K562 (cell line): ENCODE measurements around the gene ZNF598. TPM values are rescaled to one million over a fixed set of nuclear protein-coding genes. Genes with fewer than 3 reads are reported as not detected.

Experiments used
- CBFA2T3 ChIP-seq: fragments of 450-650 bp; IDR thresholded peaks from 2 replicates; pipeline ENCODE4 v1.6.1; 2017
- FOSL1 ChIP-seq: fragments of 200-800 bp; sonication (Bioruptor generic); conservative IDR thresholded peaks from 2 replicates; pipeline ENCODE4 v1.6.1; 2016; ENCODE audit warnings: missing genetic modification characterization, missing compliant biosample characterization
- KDM4B ChIP-seq, 2 experiments: fragments of 450-650 bp in 1 of 2; sonication (generic) in 1 of 2; IDR thresholded peaks; 2 replicates each; pipeline ENCODE4 v1.6.1; 2016 to 2017; ENCODE audit warnings: borderline replicate concordance in 2 of 2, antibody characterized with exemption in 1 of 2, low read depth in 1 of 2, mild to moderate bottlenecking in 1 of 2
- NCOA1 ChIP-seq: fragments of 450-650 bp; IDR thresholded peaks from 2 replicates; pipeline ENCODE4 v1.6.1; 2016; ENCODE audit warnings: low read depth
- NONO ChIP-seq, 2 experiments: fragments of 200-400 bp in 1 of 2; fragments of 450-650 bp in 1 of 2; formaldehyde crosslinking in 1 of 2; IDR thresholded peaks; 2 replicates each; pipeline ENCODE4 v1.6.1; 2017; ENCODE audit warnings: low read depth in 2 of 2, mild to moderate bottlenecking in 2 of 2, moderate library complexity in 2 of 2, low read length in 1 of 2
- POLR2G ChIP-seq: fragments of 200-400 bp; formaldehyde crosslinking; IDR thresholded peaks from 2 replicates; pipeline ENCODE4 v1.6.1; 2017; ENCODE audit warnings: low read depth, mild to moderate bottlenecking, antibody characterized with exemption, low read length, moderate library complexity
- RBBP5 ChIP-seq: fragments of 200-600 bp; sonication (generic); IDR thresholded peaks from 2 replicates; pipeline ENCODE4 v1.6.1; 2012; ENCODE audit warnings: borderline replicate concordance, mild to moderate bottlenecking, low read length, control low read depth, inconsistent platforms; ENCODE audit not compliant: insufficient read depth, poor library complexity, severe bottlenecking
- SAP30 ChIP-seq: fragments of 200-600 bp; sonication (generic); IDR thresholded peaks from 2 replicates; pipeline ENCODE4 v1.6.1; 2012; ENCODE audit warnings: borderline replicate concordance, low read depth, mild to moderate bottlenecking, moderate library complexity, low read length, control low read depth, inconsistent platforms; ENCODE audit not compliant: insufficient read depth, poor library complexity, severe bottlenecking
- ZNF316 ChIP-seq: fragments of 450-650 bp; IDR thresholded peaks from 2 replicates; pipeline ENCODE4 v1.6.1; 2016
- ZNF436 ChIP-seq: fragments of 250-450, 450-650 bp; sonication (Bioruptor Pico); formaldehyde crosslinking; IDR thresholded peaks from 2 replicates; pipeline ENCODE4 v1.7.0; 2020; ENCODE audit warnings: mild to moderate bottlenecking
- ZNF444 ChIP-seq: fragments of 250-450 bp; sonication (Bioruptor Pico); IDR thresholded peaks from 2 replicates; pipeline ENCODE4 v1.4.0; 2020; ENCODE audit warnings: mild to moderate bottlenecking, moderate library complexity
- polyA plus RNA-seq, 8 experiments: library from polyadenylated mRNA; depleted of rRNA in 4 of 8; stranded (reverse) in 5 of 8; unstranded in 3 of 8; fragments of >200 nt; fragmentation: Nextera tagmentation in 2 of 8; fragmentation: Illumina TruSeq in 1 of 8; extraction: Ambion mirVana in 2 of 8; extraction: Trizol in 1 of 8; gene quantifications; 2 replicates each; pipeline versions ENCODE4 v1.2.1 to v1.2.3, GENCODE V29; 2011 to 2014; ENCODE audit warnings: inconsistent platforms in 1 of 8, missing spikeins in 1 of 8
- total RNA-seq, 7 experiments: library from RNA; depleted of rRNA in 6 of 7; stranded (reverse); fragments of >200 nt in 6 of 7; fragmentation: Illumina TruSeq in 2 of 7; extraction: Trizol in 2 of 7; gene quantifications; 2 replicates each; pipeline versions ENCODE4 v1.2.1 to v1.2.3, GENCODE V29; 2011 to 2021; ENCODE audit warnings: low replicate concordance in 1 of 7
- TF ChIP-seq, protein P1 (sequence below): fragments of 200-600 bp; sonication (generic); IDR thresholded peaks from one replicate; pipeline ENCODE4 v1.6.1; 2012; ENCODE audit warnings: mild to moderate bottlenecking, low read depth, low read length, inconsistent platforms
- TF ChIP-seq, protein P2 (sequence below): fragments of 450-650 bp; formaldehyde crosslinking; IDR thresholded peaks from 2 replicates; pipeline ENCODE4 v1.4.0; 2022; ENCODE audit warnings: missing genetic modification characterization

ZNF598 gene
- total and polyA plus RNA-seq, 9 of the 15 experiments (the other 6 are each of a cell fraction or from before 2014, with no cell fraction given), result 0.11 to 115 (median 29.6) TPM

DNA sequence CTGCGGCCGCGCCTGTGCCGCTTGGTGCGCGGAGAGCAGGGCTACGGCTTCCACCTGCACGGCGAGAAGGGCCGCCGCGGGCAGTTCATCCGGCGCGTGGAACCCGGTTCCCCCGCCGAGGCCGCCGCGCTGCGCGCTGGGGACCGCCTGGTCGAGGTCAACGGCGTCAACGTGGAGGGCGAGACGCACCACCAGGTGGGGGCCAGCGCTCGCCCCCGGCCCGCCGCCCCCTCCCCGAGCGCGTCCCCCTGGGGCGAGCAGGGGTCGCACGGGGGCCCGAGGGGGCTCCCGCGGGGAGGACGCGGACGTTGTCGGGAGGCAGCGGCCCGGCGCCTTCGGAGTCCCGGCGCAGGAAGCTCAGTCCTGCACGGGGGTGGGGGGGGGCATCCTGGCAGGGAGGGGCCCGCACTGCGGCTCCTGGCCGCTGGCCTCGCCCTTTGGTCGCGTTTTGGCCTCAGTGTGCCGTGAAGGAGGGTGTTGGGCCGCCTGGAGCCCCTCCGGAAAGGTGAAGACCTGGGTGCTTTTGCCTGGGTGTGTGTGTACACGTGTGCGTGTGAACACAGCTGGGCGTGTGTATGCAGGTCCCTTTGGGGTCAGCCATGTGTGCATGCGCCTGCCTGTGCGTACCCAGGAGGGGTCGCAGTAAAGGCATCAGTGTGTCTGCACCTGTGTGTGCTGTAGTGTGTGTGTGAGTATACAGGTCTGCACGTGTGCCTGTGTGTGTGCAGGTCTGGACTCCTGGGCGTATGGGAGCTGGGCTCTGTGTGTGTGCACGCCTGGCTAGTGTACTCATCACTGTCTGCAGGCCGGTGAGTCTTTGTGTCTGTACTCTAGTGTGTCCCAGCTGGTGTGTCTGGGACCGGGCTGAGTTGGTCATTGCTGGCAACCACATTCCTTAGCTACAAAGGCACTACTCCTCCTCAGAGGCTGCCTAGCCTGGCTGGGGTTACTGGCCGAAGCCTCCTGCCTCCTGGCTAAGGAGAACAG, 17.7 kb upstream of the ZNF598 start (continued):
- TF ChIP-seq POLR2G (peak; percentile 47; the same call in 1 of the 2 replicates), NONO (IDR thresholded peaks at IDR 0.05; ENCODE audit: low read depth in 2 of 2, low read length in 1 of 2) (no peak), ZNF444 (no peak), SAP30 (peak; percentile 32), RBBP5 (peak; percentile 54), NCOA1 (no peak), CBFA2T3 (peak; percentile 33; the same call in 1 of the 2 replicates), ZNF436 (CRISPR knock-in tag) (no peak), ZNF316 (no peak), KDM4B (IDR thresholded peaks at IDR 0.05; ENCODE audit: borderline replicate concordance in 2 of 2, low read depth in 1 of 2) (no peak), FOSL1 (tag) (no peak)
- TF ChIP-seq, protein P1, sequence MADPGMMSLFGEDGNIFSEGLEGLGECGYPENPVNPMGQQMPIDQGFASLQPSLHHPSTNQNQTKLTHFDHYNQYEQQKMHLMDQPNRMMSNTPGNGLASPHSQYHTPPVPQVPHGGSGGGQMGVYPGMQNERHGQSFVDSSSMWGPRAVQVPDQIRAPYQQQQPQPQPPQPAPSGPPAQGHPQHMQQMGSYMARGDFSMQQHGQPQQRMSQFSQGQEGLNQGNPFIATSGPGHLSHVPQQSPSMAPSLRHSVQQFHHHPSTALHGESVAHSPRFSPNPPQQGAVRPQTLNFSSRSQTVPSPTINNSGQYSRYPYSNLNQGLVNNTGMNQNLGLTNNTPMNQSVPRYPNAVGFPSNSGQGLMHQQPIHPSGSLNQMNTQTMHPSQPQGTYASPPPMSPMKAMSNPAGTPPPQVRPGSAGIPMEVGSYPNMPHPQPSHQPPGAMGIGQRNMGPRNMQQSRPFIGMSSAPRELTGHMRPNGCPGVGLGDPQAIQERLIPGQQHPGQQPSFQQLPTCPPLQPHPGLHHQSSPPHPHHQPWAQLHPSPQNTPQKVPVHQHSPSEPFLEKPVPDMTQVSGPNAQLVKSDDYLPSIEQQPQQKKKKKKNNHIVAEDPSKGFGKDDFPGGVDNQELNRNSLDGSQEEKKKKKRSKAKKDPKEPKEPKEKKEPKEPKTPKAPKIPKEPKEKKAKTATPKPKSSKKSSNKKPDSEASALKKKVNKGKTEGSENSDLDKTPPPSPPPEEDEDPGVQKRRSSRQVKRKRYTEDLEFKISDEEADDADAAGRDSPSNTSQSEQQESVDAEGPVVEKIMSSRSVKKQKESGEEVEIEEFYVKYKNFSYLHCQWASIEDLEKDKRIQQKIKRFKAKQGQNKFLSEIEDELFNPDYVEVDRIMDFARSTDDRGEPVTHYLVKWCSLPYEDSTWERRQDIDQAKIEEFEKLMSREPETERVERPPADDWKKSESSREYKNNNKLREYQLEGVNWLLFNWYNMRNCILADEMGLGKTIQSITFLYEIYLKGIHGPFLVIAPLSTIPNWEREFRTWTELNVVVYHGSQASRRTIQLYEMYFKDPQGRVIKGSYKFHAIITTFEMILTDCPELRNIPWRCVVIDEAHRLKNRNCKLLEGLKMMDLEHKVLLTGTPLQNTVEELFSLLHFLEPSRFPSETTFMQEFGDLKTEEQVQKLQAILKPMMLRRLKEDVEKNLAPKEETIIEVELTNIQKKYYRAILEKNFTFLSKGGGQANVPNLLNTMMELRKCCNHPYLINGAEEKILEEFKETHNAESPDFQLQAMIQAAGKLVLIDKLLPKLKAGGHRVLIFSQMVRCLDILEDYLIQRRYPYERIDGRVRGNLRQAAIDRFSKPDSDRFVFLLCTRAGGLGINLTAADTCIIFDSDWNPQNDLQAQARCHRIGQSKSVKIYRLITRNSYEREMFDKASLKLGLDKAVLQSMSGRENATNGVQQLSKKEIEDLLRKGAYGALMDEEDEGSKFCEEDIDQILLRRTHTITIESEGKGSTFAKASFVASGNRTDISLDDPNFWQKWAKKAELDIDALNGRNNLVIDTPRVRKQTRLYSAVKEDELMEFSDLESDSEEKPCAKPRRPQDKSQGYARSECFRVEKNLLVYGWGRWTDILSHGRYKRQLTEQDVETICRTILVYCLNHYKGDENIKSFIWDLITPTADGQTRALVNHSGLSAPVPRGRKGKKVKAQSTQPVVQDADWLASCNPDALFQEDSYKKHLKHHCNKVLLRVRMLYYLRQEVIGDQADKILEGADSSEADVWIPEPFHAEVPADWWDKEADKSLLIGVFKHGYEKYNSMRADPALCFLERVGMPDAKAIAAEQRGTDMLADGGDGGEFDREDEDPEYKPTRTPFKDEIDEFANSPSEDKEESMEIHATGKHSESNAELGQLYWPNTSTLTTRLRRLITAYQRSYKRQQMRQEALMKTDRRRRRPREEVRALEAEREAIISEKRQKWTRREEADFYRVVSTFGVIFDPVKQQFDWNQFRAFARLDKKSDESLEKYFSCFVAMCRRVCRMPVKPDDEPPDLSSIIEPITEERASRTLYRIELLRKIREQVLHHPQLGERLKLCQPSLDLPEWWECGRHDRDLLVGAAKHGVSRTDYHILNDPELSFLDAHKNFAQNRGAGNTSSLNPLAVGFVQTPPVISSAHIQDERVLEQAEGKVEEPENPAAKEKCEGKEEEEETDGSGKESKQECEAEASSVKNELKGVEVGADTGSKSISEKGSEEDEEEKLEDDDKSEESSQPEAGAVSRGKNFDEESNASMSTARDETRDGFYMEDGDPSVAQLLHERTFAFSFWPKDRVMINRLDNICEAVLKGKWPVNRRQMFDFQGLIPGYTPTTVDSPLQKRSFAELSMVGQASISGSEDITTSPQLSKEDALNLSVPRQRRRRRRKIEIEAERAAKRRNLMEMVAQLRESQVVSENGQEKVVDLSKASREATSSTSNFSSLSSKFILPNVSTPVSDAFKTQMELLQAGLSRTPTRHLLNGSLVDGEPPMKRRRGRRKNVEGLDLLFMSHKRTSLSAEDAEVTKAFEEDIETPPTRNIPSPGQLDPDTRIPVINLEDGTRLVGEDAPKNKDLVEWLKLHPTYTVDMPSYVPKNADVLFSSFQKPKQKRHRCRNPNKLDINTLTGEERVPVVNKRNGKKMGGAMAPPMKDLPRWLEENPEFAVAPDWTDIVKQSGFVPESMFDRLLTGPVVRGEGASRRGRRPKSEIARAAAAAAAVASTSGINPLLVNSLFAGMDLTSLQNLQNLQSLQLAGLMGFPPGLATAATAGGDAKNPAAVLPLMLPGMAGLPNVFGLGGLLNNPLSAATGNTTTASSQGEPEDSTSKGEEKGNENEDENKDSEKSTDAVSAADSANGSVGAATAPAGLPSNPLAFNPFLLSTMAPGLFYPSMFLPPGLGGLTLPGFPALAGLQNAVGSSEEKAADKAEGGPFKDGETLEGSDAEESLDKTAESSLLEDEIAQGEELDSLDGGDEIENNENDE, result no peak
- TF ChIP-seq, protein P2, sequence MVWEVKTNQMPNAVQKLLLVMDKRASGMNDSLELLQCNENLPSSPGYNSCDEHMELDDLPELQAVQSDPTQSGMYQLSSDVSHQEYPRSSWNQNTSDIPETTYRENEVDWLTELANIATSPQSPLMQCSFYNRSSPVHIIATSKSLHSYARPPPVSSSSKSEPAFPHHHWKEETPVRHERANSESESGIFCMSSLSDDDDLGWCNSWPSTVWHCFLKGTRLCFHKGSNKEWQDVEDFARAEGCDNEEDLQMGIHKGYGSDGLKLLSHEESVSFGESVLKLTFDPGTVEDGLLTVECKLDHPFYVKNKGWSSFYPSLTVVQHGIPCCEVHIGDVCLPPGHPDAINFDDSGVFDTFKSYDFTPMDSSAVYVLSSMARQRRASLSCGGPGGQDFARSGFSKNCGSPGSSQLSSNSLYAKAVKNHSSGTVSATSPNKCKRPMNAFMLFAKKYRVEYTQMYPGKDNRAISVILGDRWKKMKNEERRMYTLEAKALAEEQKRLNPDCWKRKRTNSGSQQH (CRISPR knock-in tag), result no peak
